Neural crest cell (in vitro differentiated cells): ENCODE data around the gene ZNF157. TPM values are rescaled to one million over a fixed set of nuclear protein-coding genes. Genes with fewer than 3 reads are reported as not detected.

ENCODE experiments used
- DNase-seq: peaks from one replicate; pipeline ENCODE4 v3.0.0; 2021; ENCODE audit warnings: low read depth, mixed read lengths, low spot score
- H3K27ac Mint-ChIP-seq: one replicate; pipeline ENCODE4 v1.8.0; 2021; ENCODE audit warnings: mild to moderate bottlenecking, mixed read lengths; ENCODE audit not compliant: unreplicated experiment
- H3K27me3 Mint-ChIP-seq: 2 replicates; pipeline ENCODE4 v1.8.0; 2021; ENCODE audit warnings: low read depth, mild to moderate bottlenecking, mixed read lengths
- H3K36me3 Mint-ChIP-seq: 2 replicates; pipeline ENCODE4 v1.8.0; 2021; ENCODE audit warnings: low read depth, mild to moderate bottlenecking, mixed read lengths
- H3K4me1 Mint-ChIP-seq: 2 replicates; pipeline ENCODE4 v1.8.0; 2021; ENCODE audit warnings: mixed read lengths
- H3K4me3 Mint-ChIP-seq: one replicate; pipeline ENCODE4 v1.8.0; 2021; ENCODE audit warnings: mild to moderate bottlenecking, mixed read lengths
- H3K9me3 Mint-ChIP-seq: 2 replicates; pipeline ENCODE4 v1.8.0; 2021; ENCODE audit warnings: mixed read lengths
- CTCF ChIP-seq: fragments of 200-600 bp; sonication (generic); conservative IDR thresholded peaks from 2 replicates; pipeline ENCODE4 v1.5.0; 2021; ENCODE audit warnings: antibody characterized with exemption, mild to moderate bottlenecking
- total RNA-seq: library from RNA; stranded (reverse); gene quantifications from 2 replicates; pipeline ENCODE4 v1.2.1, GENCODE V29; 2021

The ZNF157 gene
- total RNA-seq, 1 donor from 2014 or later = 1.9 TPM

DNA sequence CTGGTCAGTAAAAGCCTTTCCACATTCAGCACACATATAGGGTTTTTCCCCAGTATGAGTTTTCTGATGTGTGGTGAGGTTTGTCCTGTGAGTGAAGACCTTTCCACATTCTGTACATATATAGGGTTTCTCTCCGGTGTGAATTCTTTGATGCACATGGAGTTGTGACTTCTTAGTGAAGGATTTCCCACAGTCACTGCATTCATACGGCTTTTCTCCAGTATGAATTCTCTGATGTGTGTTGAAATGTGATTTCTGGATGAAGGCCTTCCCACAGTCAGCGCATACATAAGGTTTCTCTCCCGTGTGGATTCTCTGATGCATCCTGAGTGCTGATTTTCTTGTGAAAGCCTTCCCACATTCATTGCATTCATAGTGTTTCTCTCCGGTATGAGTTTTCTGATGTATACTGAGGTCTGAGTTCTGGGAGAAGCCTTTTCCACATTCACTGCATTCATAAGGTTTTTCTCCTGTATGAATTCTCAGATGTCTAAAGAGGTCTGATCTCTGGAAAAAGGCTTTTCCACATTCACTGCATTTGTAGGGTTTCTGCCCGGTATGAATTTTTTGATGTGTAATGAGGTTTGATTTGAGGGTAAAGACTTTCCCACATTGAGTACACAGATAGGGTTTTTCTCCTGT lies 77.9 kb downstream of the ZNF157 start:
- Mint-ChIP-seq H3K27me3 (no peaks in the 10 kb centered on the region), H3K36me3 (peaks cover 69% of the 10 kb centered on the region), H3K4me1 (no peaks in the 10 kb centered on the region), H3K9me3 (peaks cover 47% of the 10 kb centered on the region), H3K27ac (no peak overlapping the region), H3K4me3 (no peak overlapping the region)
- TF ChIP-seq CTCF = no peak
- no peak for DNase-seq

- DNase-seq = no peak
- no peak overlapping the region for H3K27ac Mint-ChIP-seq
- H3K4me1 Mint-ChIP-seq = no peaks in the 10 kb centered on the region
- H3K27me3 Mint-ChIP-seq = no peaks in the 10 kb centered on the region
- TF ChIP-seq CTCF = no peak
- no peak overlapping the region for H3K4me3 Mint-ChIP-seq
- peaks cover 35% of the 10 kb centered on the region for H3K9me3 Mint-ChIP-seq
- H3K36me3 Mint-ChIP-seq = peaks cover 72% of the 10 kb centered on the region
Measured at GRCh38 chrX:47452112-47452511, 81.7 kb downstream of the ZNF157 start.

DNA sequence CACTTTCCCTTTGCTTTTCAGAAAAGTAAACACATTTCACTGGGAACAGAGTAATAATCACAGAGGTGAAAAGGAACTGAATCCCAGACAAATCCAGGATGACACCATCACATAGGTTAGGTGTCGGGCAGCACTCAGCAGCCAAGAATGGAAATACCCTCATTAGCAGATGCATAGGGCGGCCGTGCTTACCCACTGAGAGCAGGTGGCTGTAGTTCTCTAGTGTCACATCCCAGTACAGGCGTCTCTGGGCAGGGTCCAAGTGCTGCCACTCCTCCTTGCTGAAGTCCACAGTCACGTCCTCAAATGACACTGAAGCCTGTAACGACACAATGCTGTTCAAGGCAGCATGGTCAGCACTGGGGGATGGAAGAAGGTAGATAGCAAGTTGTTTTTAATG lies 85.7 kb downstream of the ZNF157 start:
- Mint-ChIP-seq H3K4me3 (no peak overlapping the region), H3K27me3 (no peaks in the 10 kb centered on the region), H3K36me3 (peaks cover 41% of the 10 kb centered on the region), H3K27ac (no peak overlapping the region), H3K4me1 (no peaks in the 10 kb centered on the region), H3K9me3 (peaks cover 14% of the 10 kb centered on the region)
- TF ChIP-seq CTCF = no peak
- DNase-seq = no peak

- Mint-ChIP-seq H3K36me3 (peaks cover 33% of the 10 kb centered on the region), H3K27me3 (no peaks in the 10 kb centered on the region), H3K4me3 (no peak overlapping the region), H3K4me1 (no peaks in the 10 kb centered on the region), H3K9me3 (peaks cover 16% of the 10 kb centered on the region), H3K27ac (no peak overlapping the region)
- no peak for TF ChIP-seq CTCF
- no peak for DNase-seq
Measured at GRCh38 chrX:47458528-47458927, 88.2 kb downstream of the ZNF157 start.

DNA sequence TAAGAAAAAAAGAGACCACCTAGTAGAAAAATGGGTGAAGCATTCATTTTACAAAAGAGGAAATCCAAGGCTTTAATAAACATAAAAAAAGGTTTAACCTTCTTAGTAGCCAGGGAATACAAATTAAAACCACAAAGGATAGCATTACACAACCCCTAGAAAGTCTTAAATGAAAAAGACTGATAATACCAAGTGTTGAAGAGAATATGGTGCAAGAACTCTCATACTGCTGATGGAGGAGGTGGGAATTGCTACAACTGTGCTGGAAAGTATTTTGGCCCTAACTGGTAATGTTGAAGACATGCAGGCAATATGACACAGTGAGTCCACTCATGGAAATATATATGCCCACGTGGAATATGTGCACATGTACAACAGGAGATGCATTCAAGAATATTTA lies 90.2 kb downstream of the ZNF157 start:
- no peak overlapping the region for H3K27ac Mint-ChIP-seq
- TF ChIP-seq CTCF = no peak

More for the DNA sequence above, 90.2 kb downstream of the ZNF157 start:
- H3K4me3 Mint-ChIP-seq = no peak overlapping the region
- no peaks in the 10 kb centered on the region for H3K4me1 Mint-ChIP-seq
- no peaks in the 10 kb centered on the region for H3K27me3 Mint-ChIP-seq
- H3K36me3 Mint-ChIP-seq = peaks cover 28% of the 10 kb centered on the region
- no peak for DNase-seq
- peaks cover 15% of the 10 kb centered on the region for H3K9me3 Mint-ChIP-seq

Other genes starting within 250 kb of the ZNF157 start
- gene NDUFB11, start 225.9 kb upstream of the ZNF157 start, total RNA-seq = 113 and 115 TPM in 2 replicates
- 87.7 and 89.2 TPM in 2 replicates for gene RBM10, start 225.4 kb upstream of the ZNF157 start, total RNA-seq
- gene UBA1, start 176.7 kb upstream of the ZNF157 start, total RNA-seq = 484 and 498 TPM in 2 replicates
- gene CDK16, start 151.9 kb upstream of the ZNF157 start, total RNA-seq = 281 and 289 TPM in 2 replicates
- 232 and 245 TPM in 2 replicates for gene USP11, start 137.6 kb upstream of the ZNF157 start, total RNA-seq
- 7.1 and 7.8 TPM in 2 replicates for gene ZNF41, start 112.6 kb downstream of the ZNF157 start, total RNA-seq
- gene ARAF, start 190.6 kb downstream of the ZNF157 start, total RNA-seq = 55.7 and 56.3 TPM in 2 replicates
- 63.8 and 69.4 TPM in 2 replicates for gene TIMP1, start 211.9 kb downstream of the ZNF157 start, total RNA-seq
- 4.5 and 4.9 TPM in 2 replicates for gene SYN1, start 249.3 kb downstream of the ZNF157 start, total RNA-seq